PC-9 (cell line): ENCODE measurements around the gene UVRAG.

Experiments used
- EZH2 ChIP-seq: fragments of 200-600 bp; sonication (generic); IDR thresholded peaks from 2 replicates; pipeline ENCODE4 v1.8.0; 2017; ENCODE audit warnings: antibody characterized with exemption, low read depth
- TF ChIP-seq, protein P1 (sequence below): fragments of 200-600 bp; sonication (generic); conservative IDR thresholded peaks from 2 replicates; pipeline ENCODE4 v1.6.1; 2017; ENCODE audit warnings: mixed run types, antibody characterized with exemption, mild to moderate bottlenecking, moderate library complexity

DNA sequence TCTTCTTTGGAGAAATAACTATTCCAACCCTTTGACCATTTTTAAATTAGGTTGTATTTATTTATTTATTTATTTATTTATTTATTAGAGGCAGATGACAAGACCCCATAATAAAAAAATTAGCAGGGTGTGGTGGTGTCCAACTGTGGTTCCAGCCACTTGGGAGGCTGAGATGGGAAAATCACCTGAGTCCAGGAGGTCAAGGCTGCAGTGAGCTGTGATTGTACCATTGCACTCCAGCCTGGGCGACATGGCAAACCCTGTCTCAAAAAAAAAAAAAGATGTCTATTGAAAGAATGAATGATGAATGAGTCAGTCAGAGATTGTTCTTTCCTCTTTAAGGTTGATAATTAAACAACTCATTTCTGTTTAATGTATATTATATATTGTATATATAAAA is 261.7 kb downstream of the UVRAG start:
- TF ChIP-seq, protein P1, sequence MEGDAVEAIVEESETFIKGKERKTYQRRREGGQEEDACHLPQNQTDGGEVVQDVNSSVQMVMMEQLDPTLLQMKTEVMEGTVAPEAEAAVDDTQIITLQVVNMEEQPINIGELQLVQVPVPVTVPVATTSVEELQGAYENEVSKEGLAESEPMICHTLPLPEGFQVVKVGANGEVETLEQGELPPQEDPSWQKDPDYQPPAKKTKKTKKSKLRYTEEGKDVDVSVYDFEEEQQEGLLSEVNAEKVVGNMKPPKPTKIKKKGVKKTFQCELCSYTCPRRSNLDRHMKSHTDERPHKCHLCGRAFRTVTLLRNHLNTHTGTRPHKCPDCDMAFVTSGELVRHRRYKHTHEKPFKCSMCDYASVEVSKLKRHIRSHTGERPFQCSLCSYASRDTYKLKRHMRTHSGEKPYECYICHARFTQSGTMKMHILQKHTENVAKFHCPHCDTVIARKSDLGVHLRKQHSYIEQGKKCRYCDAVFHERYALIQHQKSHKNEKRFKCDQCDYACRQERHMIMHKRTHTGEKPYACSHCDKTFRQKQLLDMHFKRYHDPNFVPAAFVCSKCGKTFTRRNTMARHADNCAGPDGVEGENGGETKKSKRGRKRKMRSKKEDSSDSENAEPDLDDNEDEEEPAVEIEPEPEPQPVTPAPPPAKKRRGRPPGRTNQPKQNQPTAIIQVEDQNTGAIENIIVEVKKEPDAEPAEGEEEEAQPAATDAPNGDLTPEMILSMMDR, result no peak
- no peak for TF ChIP-seq EZH2
